Lung (tissue), 12 donors: Measurements from ENCODE around the gene INO80E. TPM values are rescaled to one million over a fixed set of nuclear protein-coding genes. Genes with fewer than 3 reads are reported as not detected.

ENCODE experiments used
- ATAC-seq: fragments of 200-7000 bp; cut with Tn5 transposase; one replicate; pipeline ENCODE4 v1.9.1; 2020; ENCODE audit warnings: moderate number of reproducible peaks; ENCODE audit not compliant: insufficient read depth, low FRiP score
- DNase-seq, 3 donors: peaks; one replicate each; pipeline ENCODE4 v3.0.0-alpha.2; 2013 to 2017
- H3K27ac ChIP-seq, 2 donors: one replicate each; pipeline ENCODE4 v1.5.1; 2013; ENCODE audit warnings: mild to moderate bottlenecking in 2 of 2, moderate library complexity in 2 of 2, control low read depth in 1 of 2, inconsistent platforms in 1 of 2, low read depth in 1 of 2, low read length in 1 of 2
- H3K27me3 ChIP-seq, 3 donors: one replicate each; pipeline ENCODE4 v1.5.1; 2013; ENCODE audit warnings: low read length in 2 of 3; ENCODE audit not compliant: control insufficient read depth in 3 of 3, insufficient read depth in 3 of 3
- H3K36me3 ChIP-seq, 4 donors: one replicate each; pipeline ENCODE4 v1.5.1; 2013; ENCODE audit warnings: low read length in 4 of 4, mild to moderate bottlenecking in 1 of 4, moderate library complexity in 1 of 4; ENCODE audit not compliant: control insufficient read depth in 4 of 4, insufficient read depth in 4 of 4
- H3K4me1 ChIP-seq, 5 donors: one replicate each; pipeline ENCODE4 v1.5.1; 2013; ENCODE audit warnings: low read length in 5 of 5, mild to moderate bottlenecking in 2 of 5, moderate library complexity in 1 of 5; ENCODE audit not compliant: control insufficient read depth in 5 of 5, insufficient read depth in 5 of 5
- H3K4me3 ChIP-seq: one replicate; pipeline ENCODE4 v1.5.1; 2013; ENCODE audit warnings: mild to moderate bottlenecking, control low read depth, moderate library complexity
- H3K9ac ChIP-seq, 2 donors: one replicate each; pipeline ENCODE4 v1.5.1; 2013; ENCODE audit warnings: low read length in 2 of 2, control low read depth in 1 of 2; ENCODE audit not compliant: insufficient read depth in 1 of 2
- H3K9me3 ChIP-seq, 4 donors: one replicate each; pipeline ENCODE4 v1.5.1; 2013; ENCODE audit warnings: low read length in 3 of 4, mild to moderate bottlenecking in 1 of 4, moderate library complexity in 1 of 4; ENCODE audit not compliant: control insufficient read depth in 4 of 4, insufficient read depth in 3 of 4
- WGBS, 2 donors: extraction: QIAGEN DNeasy Blood & Tissue Kit; methylation state at CpG; one replicate each; pipeline ENCODE4 v1.1.7; 2013; 5-methylcytosine and 5-hydroxymethylcytosine counted together
- polyA plus RNA-seq, 2 donors: library from polyadenylated mRNA; stranded (reverse); fragments of 200-250 nt; gene quantifications; one replicate each; pipeline ENCODE4 v1.2.1, GENCODE V29; 2013
- total RNA-seq, 2 donors: library from RNA; depleted of rRNA in 1 of 2; stranded (reverse); fragments of >200 nt in 1 of 2; gene quantifications; one replicate each; pipeline ENCODE4 v1.2.1, GENCODE V29; 2014 to 2021
- TF ChIP-seq, protein P1 (sequence below): IDR thresholded peaks from 2 replicates; pipeline ENCODE4 v1.5.1; 2012; ENCODE audit warnings: mild to moderate bottlenecking; ENCODE audit errors: control extremely low read depth, extremely low read depth
- donor health status: control.
- donor health status: control.
- donor health status: Bipolar disorder and iron deficiency.
- donor health status: healthy.
- donor health status: DM: yes; HTN: yes; CAD: no.

Gene INO80E
- total and polyA plus RNA-seq, 4 donors, result 37.5 to 105 (median 60.2) TPM

DNA sequence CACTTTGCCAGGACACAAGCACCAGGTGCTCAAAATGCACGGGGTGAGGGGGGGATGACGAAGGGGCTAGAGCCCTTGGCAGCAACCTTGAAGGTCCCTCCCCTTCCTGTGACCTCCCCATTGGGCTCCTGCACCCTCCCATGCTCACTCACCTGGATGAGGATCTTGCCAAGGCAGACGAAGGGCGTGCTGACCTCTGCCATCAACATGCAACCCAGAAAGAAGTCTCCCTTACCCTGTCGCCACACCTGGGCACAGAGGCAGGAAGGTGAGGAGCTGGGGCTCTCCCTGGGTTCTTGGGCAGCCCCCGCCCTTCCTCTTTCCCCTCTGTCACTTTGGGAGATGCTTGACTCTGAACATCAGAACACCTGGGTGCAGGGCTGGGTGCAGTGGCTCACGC lies 29.5 kb downstream of the INO80E start:
- Histone ChIP-seq H3K4me1 (peaks cover 0 to 19% (median 0%) of the 10 kb centered on the region in 5 donors), H3K36me3 (no peaks in the 10 kb centered on the region), H3K9ac (no peak overlapping the region), H3K9me3 (no peaks in the 10 kb centered on the region), H3K4me3 (no peak overlapping the region), H3K27ac (no peak overlapping the region), H3K27me3 (peaks cover 0 to 25% (median 2%) of the 10 kb centered on the region in 3 donors)
- TF ChIP-seq, protein P1, sequence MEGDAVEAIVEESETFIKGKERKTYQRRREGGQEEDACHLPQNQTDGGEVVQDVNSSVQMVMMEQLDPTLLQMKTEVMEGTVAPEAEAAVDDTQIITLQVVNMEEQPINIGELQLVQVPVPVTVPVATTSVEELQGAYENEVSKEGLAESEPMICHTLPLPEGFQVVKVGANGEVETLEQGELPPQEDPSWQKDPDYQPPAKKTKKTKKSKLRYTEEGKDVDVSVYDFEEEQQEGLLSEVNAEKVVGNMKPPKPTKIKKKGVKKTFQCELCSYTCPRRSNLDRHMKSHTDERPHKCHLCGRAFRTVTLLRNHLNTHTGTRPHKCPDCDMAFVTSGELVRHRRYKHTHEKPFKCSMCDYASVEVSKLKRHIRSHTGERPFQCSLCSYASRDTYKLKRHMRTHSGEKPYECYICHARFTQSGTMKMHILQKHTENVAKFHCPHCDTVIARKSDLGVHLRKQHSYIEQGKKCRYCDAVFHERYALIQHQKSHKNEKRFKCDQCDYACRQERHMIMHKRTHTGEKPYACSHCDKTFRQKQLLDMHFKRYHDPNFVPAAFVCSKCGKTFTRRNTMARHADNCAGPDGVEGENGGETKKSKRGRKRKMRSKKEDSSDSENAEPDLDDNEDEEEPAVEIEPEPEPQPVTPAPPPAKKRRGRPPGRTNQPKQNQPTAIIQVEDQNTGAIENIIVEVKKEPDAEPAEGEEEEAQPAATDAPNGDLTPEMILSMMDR, result no peak
- ATAC-seq, result no peak
- DNase-seq, result no peak
- 68 to 83% methylated on average over 7 of the region's 7 CpGs for WGBS, 2 donors

DNA sequence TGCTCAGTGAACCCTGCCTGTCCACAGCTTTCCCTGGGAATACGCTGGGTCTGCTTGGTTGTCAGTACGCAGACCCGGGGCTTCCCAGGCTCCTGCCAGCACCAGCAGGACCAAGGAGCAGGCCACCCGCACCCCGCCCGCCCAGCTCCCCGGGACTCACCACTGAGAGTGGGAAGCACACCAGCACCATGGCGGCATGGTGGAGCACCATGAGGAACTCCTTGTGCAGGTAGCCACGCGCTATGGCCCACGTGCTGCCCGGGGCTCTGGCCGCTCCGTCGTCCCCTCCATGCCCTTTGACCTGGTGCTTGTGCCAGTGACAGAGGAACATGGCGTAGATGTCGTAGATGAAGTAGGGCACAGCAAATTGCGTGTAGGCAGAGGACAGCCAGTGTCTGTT lies 30.4 kb downstream of the INO80E start:
- no peak for DNase-seq
- TF ChIP-seq, protein P1, result no peak
- 85 to 93% methylated on average over 18 of the region's 18 CpGs for WGBS, 2 donors
- Histone ChIP-seq H3K4me3 (no peak overlapping the region), H3K27me3 (peaks cover 0 to 27% (median 2%) of the 10 kb centered on the region in 3 donors), H3K9ac (no peak overlapping the region), H3K36me3 (no peaks in the 10 kb centered on the region), H3K27ac (no peak overlapping the region), H3K9me3 (no peaks in the 10 kb centered on the region), H3K4me1 (peaks cover 0 to 19% (median 2%) of the 10 kb centered on the region in 5 donors)
- ATAC-seq, result no peak

DNA sequence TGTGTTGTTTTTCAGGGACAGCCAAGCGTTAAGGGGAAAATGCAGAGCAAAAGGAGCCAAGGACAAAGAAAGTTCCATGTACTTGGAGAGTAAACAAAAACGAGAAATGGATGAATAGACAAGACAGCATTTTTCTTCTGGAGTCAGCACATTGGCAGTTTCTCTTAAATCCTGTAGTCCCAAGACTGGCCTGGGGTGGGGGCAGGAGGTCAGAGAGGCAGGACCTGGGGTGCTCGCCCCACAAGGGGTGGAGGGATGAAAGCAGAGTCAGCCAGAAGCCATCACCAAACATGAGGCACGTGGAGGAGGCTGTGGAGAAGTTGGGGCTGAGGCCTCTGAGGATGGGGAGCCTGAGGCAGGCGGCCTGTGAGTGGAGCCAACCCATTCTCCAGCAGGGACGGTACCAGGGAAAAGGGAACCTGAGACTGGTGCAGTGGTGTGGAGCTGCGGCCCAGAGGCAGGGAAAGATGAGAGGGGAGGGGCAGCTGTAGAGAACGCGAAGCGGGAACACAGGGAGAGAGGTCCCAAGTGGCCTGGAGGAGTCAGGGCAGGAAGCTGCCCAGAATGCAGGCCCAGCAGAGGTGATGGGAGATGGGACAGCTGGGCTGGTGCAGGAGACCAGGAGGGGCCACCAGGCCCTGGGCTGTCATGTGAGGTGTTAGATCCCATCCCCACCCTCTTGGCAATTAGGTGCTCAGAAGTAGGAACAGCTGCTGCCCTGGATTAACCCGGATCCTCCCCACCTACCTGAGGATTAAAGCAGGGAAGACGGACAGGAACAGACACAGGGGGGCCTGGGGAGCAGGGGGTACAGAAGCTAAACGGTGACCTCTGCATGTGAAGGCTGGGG lies 31.8 kb downstream of the INO80E start:
- TF ChIP-seq, protein P1, result no peak
- H3K36me3 ChIP-seq, result no peaks in the 10 kb centered on the region
- peaks cover 0 to 2% (median 0%) of the 10 kb centered on the region in 4 donors for H3K9me3 ChIP-seq
- 42 to 44% methylated on average over 12 to 13 of the region's 13 CpGs for WGBS, 2 donors
- peaks cover 0 to 22% (median 0%) of the 10 kb centered on the region in 5 donors for H3K4me1 ChIP-seq
- no peak overlapping the region for H3K4me3 ChIP-seq
- DNase-seq, result peak; percentile 38 to 45 (median 39)
- H3K27ac ChIP-seq, result no peak overlapping the region
- ATAC-seq, result no peak
- no peak overlapping the region for H3K9ac ChIP-seq
- H3K27me3 ChIP-seq, result peaks cover 0 to 37% (median 6%) of the 10 kb centered on the region in 3 donors
